Thyroid gland (tissue), 4 donors: ENCODE measurements around the gene GALNT14.

Experiments
- POLR2A ChIP-seq, 2 donors: fragments of 450-650 bp; IDR thresholded peaks; one replicate each; pipeline ENCODE4 v1.6.1; 2017; ENCODE audit warnings: antibody characterized with exemption in 2 of 2, mild to moderate bottlenecking in 2 of 2, moderate library complexity in 1 of 2
- TF ChIP-seq, protein P1 (sequence below), 6 experiments: fragments of 200-600 bp in 3 of 6; fragments of 450-650 bp in 3 of 6; sonication (generic) in 3 of 6; IDR thresholded peaks; one replicate each; pipeline ENCODE4 v1.5.1; 2016 to 2019; ENCODE audit warnings: antibody characterized with exemption in 6 of 6, mild to moderate bottlenecking in 2 of 6, inconsistent platforms in 1 of 6, moderate library complexity in 1 of 6

DNA sequence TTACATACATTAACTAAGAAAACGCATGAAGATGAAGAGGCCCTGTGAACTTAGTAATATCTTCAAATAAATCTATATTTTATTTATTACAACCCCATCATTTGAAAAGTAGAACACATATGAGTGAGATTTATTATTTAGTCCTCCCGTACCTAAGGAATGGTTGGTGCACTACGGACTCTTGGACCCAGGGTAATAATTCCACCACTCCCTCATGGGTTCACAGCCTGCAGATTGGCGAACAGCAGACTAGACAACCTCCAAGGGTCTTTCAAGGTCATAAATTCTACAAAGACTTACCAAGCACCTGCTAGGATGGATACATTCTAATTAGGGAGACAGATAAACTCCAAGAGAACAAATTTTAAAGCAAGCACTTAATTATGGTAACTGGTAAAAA is 51.6 kb downstream of the GALNT14 start:
- TF ChIP-seq, protein P1, sequence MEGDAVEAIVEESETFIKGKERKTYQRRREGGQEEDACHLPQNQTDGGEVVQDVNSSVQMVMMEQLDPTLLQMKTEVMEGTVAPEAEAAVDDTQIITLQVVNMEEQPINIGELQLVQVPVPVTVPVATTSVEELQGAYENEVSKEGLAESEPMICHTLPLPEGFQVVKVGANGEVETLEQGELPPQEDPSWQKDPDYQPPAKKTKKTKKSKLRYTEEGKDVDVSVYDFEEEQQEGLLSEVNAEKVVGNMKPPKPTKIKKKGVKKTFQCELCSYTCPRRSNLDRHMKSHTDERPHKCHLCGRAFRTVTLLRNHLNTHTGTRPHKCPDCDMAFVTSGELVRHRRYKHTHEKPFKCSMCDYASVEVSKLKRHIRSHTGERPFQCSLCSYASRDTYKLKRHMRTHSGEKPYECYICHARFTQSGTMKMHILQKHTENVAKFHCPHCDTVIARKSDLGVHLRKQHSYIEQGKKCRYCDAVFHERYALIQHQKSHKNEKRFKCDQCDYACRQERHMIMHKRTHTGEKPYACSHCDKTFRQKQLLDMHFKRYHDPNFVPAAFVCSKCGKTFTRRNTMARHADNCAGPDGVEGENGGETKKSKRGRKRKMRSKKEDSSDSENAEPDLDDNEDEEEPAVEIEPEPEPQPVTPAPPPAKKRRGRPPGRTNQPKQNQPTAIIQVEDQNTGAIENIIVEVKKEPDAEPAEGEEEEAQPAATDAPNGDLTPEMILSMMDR (IDR thresholded peaks at IDR 0.05) = no peak
- TF ChIP-seq POLR2A (IDR thresholded peaks at IDR 0.05) = no peak
